Left lobe of liver (tissue), 2 donors: Measurements from ENCODE around the gene RAI1. TPM values are rescaled to one million over a fixed set of nuclear protein-coding genes. Genes with fewer than 3 reads are reported as not detected.
A peak's percentile ranks its signal among the peaks of the same experiment; 100 is the strongest.
"Not testable (repeated sequence)": the region's sequence is repeated elsewhere in the genome, so short reads cannot be mapped to it uniquely, and the experiment has no call there.

Source experiments
- ATAC-seq: fragments of 200-7000 bp; cut with Tn5 transposase; one replicate; pipeline ENCODE4 v1.9.1; 2020; ENCODE audit warnings: mild to moderate bottlenecking, moderate library complexity
- DNase-seq: peaks from one replicate; pipeline ENCODE4 v3.0.0-alpha.2; 2020; ENCODE audit warnings: low spot score
- total RNA-seq: library from RNA; stranded (reverse); gene quantifications from one replicate; pipeline ENCODE4 v1.2.1, GENCODE V29; 2021
- donor health status: DM: no; HTN: no; CAD: no; lungs with moderate emphysema.
- donor health status: DM: no; HTN: yes; CAD: no.

The RAI1 gene
- total RNA-seq, 1 donor from 2014 or later = 7.8 TPM

- no peak for ATAC-seq
- DNase-seq = no peak
These were observed 112.3 kb downstream of the RAI1 start for GRCh38 chr17:17793378-17794214.

GRCh38 chr17:17794382-17794781 lies 113.1 kb downstream of the RAI1 start:
- ATAC-seq (no peak), DNase-seq (no peak)

- ATAC-seq (no peak), DNase-seq (no peak)
These were observed 114.0 kb downstream of the RAI1 start for GRCh38 chr17:17795296-17795695.

GRCh38 chr17:17795946-17796786 lies 114.9 kb downstream of the RAI1 start:
- ATAC-seq = no peak
- no peak for DNase-seq

GRCh38 chr17:17796787-17797061 lies 115.5 kb downstream of the RAI1 start:
- ATAC-seq (no peak), DNase-seq (no peak)

GRCh38 chr17:17797119-17797809 lies 116.0 kb downstream of the RAI1 start:
- DNase-seq (no peak), ATAC-seq (no peak)

GRCh38 chr17:17798010-17798556 lies 116.8 kb downstream of the RAI1 start:
- ATAC-seq (no peak), DNase-seq (no peak)

- DNase-seq = no peak
These were observed 117.5 kb downstream of the RAI1 start for GRCh38 chr17:17798573-17799255.

GRCh38 chr17:17800504-17801021 lies 119.3 kb downstream of the RAI1 start:
- no peak for DNase-seq

More at GRCh38 chr17:17798573-17799255, 117.5 kb downstream of the RAI1 start:
- ATAC-seq = no peak

GRCh38 chr17:17801800-17802481 lies 120.7 kb downstream of the RAI1 start:
- no peak for ATAC-seq

More at GRCh38 chr17:17800504-17801021, 119.3 kb downstream of the RAI1 start:
- ATAC-seq = no peak

GRCh38 chr17:17804007-17804406 lies 122.7 kb downstream of the RAI1 start:
- ATAC-seq = no peak
- no peak for DNase-seq

More at GRCh38 chr17:17801800-17802481, 120.7 kb downstream of the RAI1 start:
- no peak for DNase-seq

- ATAC-seq (no peak), DNase-seq (no peak)
These were observed 124.3 kb downstream of the RAI1 start for GRCh38 chr17:17805575-17805974.

- no peak for ATAC-seq
These were observed 124.8 kb downstream of the RAI1 start for GRCh38 chr17:17806035-17806434.

GRCh38 chr17:17806611-17807274 lies 125.5 kb downstream of the RAI1 start:
- DNase-seq (peak; percentile 94), ATAC-seq (peak; percentile 72)

More at GRCh38 chr17:17806035-17806434, 124.8 kb downstream of the RAI1 start:
- DNase-seq = no peak

GRCh38 chr17:17807440-17807839 lies 126.2 kb downstream of the RAI1 start:
- ATAC-seq = peak; percentile 30
- DNase-seq = peak; percentile 77

GRCh38 chr17:17808200-17808599 lies 126.9 kb downstream of the RAI1 start:
- not testable (repeated sequence) for DNase-seq, ATAC-seq

GRCh38 chr17:17808706-17809432 lies 127.6 kb downstream of the RAI1 start:
- ATAC-seq (no peak), DNase-seq (no peak)

GRCh38 chr17:17809531-17810083 lies 128.3 kb downstream of the RAI1 start:
- no peak for DNase-seq
- ATAC-seq = no peak
